Liver (tissue), 9 donors: Measurements from ENCODE around the gene SLC6A17. TPM values are rescaled to one million over a fixed set of nuclear protein-coding genes. Genes with fewer than 3 reads are reported as not detected.

Experiments used
- DNase-seq: peaks from one replicate; pipeline ENCODE4 v3.0.0-alpha.2; 2017; ENCODE audit warnings: low spot score
- H3K27ac ChIP-seq, 2 donors: one replicate each; pipeline ENCODE4 v1.7.0; 2013; ENCODE audit warnings: inconsistent platforms in 2 of 2, low read length in 2 of 2, control low read depth in 1 of 2, low read depth in 1 of 2, mild to moderate bottlenecking in 1 of 2
- H3K27me3 ChIP-seq, 4 donors: one replicate each; pipeline versions ENCODE4 v1.6.1 to v1.7.0; 2013; ENCODE audit warnings: low read length in 3 of 4, inconsistent platforms in 1 of 4, mild to moderate bottlenecking in 1 of 4, moderate library complexity in 1 of 4; ENCODE audit not compliant: control insufficient read depth in 4 of 4, insufficient read depth in 4 of 4
- H3K36me3 ChIP-seq, 4 donors: one replicate each; pipeline versions ENCODE4 v1.6.1 to v1.7.0; 2013; ENCODE audit warnings: low read length in 3 of 4, mild to moderate bottlenecking in 3 of 4, low read depth in 1 of 4, moderate library complexity in 1 of 4; ENCODE audit not compliant: control insufficient read depth in 4 of 4, insufficient read depth in 3 of 4
- H3K4me1 ChIP-seq, 4 donors: one replicate each; pipeline versions ENCODE4 v1.6.1 to v1.7.0; 2013; ENCODE audit warnings: low read length in 3 of 4, mild to moderate bottlenecking in 3 of 4, moderate library complexity in 1 of 4; ENCODE audit not compliant: control insufficient read depth in 4 of 4, insufficient read depth in 4 of 4
- H3K4me3 ChIP-seq, 3 donors: one replicate each; pipeline versions ENCODE4 v1.6.1 to v1.7.0; 2013; ENCODE audit warnings: low read length in 3 of 3, control low read depth in 1 of 3, low read depth in 1 of 3, mild to moderate bottlenecking in 1 of 3
- H3K9ac ChIP-seq, 2 donors: one replicate each; pipeline ENCODE4 v1.7.0; 2013; ENCODE audit warnings: low read length in 2 of 2, mild to moderate bottlenecking in 2 of 2, moderate library complexity in 2 of 2, control low read depth in 1 of 2, low read depth in 1 of 2
- H3K9me3 ChIP-seq, 4 donors: one replicate each; pipeline versions ENCODE4 v1.6.1 to v1.7.0; 2013; ENCODE audit warnings: low read length in 3 of 4; ENCODE audit not compliant: control insufficient read depth in 4 of 4
- EGR1 ChIP-seq, 2 donors: IDR thresholded peaks; 2 replicates each; pipeline ENCODE4 v1.6.1; 2016 to 2018; ENCODE audit warnings: antibody characterized with exemption in 2 of 2, low read depth in 2 of 2
- FOXA1 ChIP-seq: IDR thresholded peaks from 2 replicates; pipeline ENCODE4 v1.6.1; 2016; ENCODE audit warnings: antibody characterized with exemption
- FOXA2 ChIP-seq: IDR thresholded peaks from 2 replicates; pipeline ENCODE4 v1.6.1; 2016; ENCODE audit warnings: antibody characterized with exemption
- GABPA ChIP-seq, 2 donors: IDR thresholded peaks in 1 of 2; conservative IDR thresholded peaks in 1 of 2; 2 replicates each; pipeline ENCODE4 v1.6.1; 2016; ENCODE audit warnings: antibody characterized with exemption in 2 of 2, mild to moderate bottlenecking in 1 of 2, moderate library complexity in 1 of 2
- NR2F2 ChIP-seq: IDR thresholded peaks from 2 replicates; pipeline ENCODE4 v1.6.1; 2016; ENCODE audit warnings: antibody characterized with exemption
- RAD21 ChIP-seq, 2 donors: IDR thresholded peaks; 2 replicates each; pipeline ENCODE4 v1.6.1; 2016; ENCODE audit warnings: antibody characterized with exemption in 2 of 2, mild to moderate bottlenecking in 2 of 2
- TAF1 ChIP-seq: conservative IDR thresholded peaks from 2 replicates; pipeline ENCODE4 v1.6.1; 2016; ENCODE audit warnings: antibody characterized with exemption, mild to moderate bottlenecking
- YY1 ChIP-seq: IDR thresholded peaks from 2 replicates; pipeline ENCODE4 v1.6.1; 2016; ENCODE audit warnings: antibody characterized with exemption, mild to moderate bottlenecking
- WGBS: extraction: QIAGEN DNeasy Blood & Tissue Kit; methylation state at CpG from one replicate; pipeline ENCODE4 v1.1.7; 2013; 5-methylcytosine and 5-hydroxymethylcytosine counted together
- polyA plus RNA-seq, 2 donors: library from polyadenylated mRNA; stranded (reverse) in 1 of 2; unstranded in 1 of 2; fragments of 200-250 nt in 1 of 2; fragments of >200 nt in 1 of 2; fragmentation: Nextera tagmentation in 1 of 2; extraction: Ambion mirVana in 1 of 2; gene quantifications; one replicate each; pipeline versions ENCODE4 v1.2.1 to v1.2.3, GENCODE V29; 2013 to 2015
- total RNA-seq, 2 donors: library from RNA; depleted of rRNA; stranded (reverse); fragments of >200 nt; gene quantifications; one replicate each; pipeline ENCODE4 v1.2.3, GENCODE V29; 2014
- TF ChIP-seq, protein P1 (sequence below): IDR thresholded peaks from 2 replicates; pipeline ENCODE4 v1.6.1; 2016; ENCODE audit warnings: antibody characterized with exemption, mild to moderate bottlenecking
- TF ChIP-seq, protein P2 (sequence below): IDR thresholded peaks from 2 replicates; pipeline ENCODE4 v1.6.1; 2016; ENCODE audit warnings: antibody characterized with exemption
- donor health status: healthy.
- donor health status: healthy.
- donor health status: healthy.
- donor health status: healthy.
- donor health status: healthy.

Gene SLC6A17
- total and polyA plus RNA-seq, 4 donors: not detected

DNA sequence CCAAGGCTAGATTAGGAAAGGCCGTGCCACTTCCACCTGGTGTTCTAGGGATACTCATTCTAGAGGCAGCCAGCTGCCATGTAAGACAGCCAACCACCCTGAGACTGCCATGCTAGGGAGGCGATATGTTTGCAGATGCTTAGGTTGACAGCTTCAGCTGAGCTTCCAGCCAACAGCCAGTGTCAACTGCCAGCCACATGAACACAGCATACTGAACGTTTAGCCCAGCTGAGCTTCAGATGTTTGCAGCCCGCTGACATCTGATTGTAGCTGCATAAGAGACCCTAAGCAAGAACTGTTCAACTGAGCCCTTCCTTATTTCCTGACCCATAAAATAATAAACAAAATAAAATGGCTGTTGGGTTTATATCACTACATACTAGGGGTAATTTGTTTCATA lies 54.9 kb downstream of the SLC6A17 start:
- TF ChIP-seq FOXA2: no peak
- no peak for TF ChIP-seq EGR1 (IDR thresholded peaks at IDR 0.05; ENCODE audit: low read depth in 2 of 2)
- TF ChIP-seq, protein P1, sequence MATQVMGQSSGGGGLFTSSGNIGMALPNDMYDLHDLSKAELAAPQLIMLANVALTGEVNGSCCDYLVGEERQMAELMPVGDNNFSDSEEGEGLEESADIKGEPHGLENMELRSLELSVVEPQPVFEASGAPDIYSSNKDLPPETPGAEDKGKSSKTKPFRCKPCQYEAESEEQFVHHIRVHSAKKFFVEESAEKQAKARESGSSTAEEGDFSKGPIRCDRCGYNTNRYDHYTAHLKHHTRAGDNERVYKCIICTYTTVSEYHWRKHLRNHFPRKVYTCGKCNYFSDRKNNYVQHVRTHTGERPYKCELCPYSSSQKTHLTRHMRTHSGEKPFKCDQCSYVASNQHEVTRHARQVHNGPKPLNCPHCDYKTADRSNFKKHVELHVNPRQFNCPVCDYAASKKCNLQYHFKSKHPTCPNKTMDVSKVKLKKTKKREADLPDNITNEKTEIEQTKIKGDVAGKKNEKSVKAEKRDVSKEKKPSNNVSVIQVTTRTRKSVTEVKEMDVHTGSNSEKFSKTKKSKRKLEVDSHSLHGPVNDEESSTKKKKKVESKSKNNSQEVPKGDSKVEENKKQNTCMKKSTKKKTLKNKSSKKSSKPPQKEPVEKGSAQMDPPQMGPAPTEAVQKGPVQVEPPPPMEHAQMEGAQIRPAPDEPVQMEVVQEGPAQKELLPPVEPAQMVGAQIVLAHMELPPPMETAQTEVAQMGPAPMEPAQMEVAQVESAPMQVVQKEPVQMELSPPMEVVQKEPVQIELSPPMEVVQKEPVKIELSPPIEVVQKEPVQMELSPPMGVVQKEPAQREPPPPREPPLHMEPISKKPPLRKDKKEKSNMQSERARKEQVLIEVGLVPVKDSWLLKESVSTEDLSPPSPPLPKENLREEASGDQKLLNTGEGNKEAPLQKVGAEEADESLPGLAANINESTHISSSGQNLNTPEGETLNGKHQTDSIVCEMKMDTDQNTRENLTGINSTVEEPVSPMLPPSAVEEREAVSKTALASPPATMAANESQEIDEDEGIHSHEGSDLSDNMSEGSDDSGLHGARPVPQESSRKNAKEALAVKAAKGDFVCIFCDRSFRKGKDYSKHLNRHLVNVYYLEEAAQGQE: no peak
- no peak for TF ChIP-seq NR2F2
- TF ChIP-seq TAF1: no peak
- TF ChIP-seq GABPA (IDR thresholded peaks at IDR 0.05 in 1 of 2, conservative IDR thresholded peaks at IDR 0.05 in 1 of 2): no peak
- TF ChIP-seq, protein P2, sequence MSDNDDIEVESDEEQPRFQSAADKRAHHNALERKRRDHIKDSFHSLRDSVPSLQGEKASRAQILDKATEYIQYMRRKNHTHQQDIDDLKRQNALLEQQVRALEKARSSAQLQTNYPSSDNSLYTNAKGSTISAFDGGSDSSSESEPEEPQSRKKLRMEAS: no peak
- H3K36me3 ChIP-seq: no peaks in the 10 kb centered on the region
- no peak overlapping the region for H3K4me3 ChIP-seq
- DNase-seq: no peak
- peaks cover 0 to 7% (median 3%) of the 10 kb centered on the region in 4 donors for H3K4me1 ChIP-seq
- 91% methylated on average over 4 of the region's 4 CpGs for WGBS
- no peak overlapping the region for H3K9ac ChIP-seq
- no peaks in the 10 kb centered on the region for H3K27me3 ChIP-seq
- H3K27ac ChIP-seq: no peak overlapping the region
- no peaks in the 10 kb centered on the region for H3K9me3 ChIP-seq

DNA sequence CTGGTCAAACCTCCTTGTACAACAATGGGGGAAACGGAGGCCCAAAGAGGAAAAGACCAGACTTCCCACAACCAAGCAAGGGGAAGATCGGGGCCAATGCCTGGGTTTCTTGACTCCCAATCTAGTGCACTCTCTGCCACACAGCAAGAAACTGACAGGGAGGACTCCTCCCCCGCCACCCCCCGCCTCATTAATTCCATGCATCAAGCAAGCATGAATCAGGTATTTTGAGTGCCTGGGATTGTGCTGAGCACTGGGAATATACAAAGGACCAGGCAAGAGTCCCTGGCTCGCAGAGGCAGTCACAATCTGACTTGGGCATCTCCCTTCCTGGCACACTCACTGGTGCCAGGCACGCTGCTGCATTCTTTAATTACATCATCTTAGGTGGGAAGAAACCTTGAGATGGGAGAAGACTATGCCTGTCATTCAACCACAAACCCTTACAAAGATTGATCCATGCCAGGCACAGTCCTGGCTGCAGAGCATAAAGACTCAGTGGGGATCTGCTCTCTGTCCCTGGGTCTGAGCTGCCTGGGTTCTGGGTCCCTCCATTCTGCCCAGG lies 55.4 kb downstream of the SLC6A17 start:
- TF ChIP-seq, protein P1: no peak
- DNase-seq: no peak
- Histone ChIP-seq H3K9me3 (no peaks in the 10 kb centered on the region), H3K4me3 (no peak overlapping the region), H3K27me3 (no peaks in the 10 kb centered on the region), H3K9ac (no peak overlapping the region), H3K36me3 (no peaks in the 10 kb centered on the region), H3K27ac (no peak overlapping the region), H3K4me1 (peaks cover 0 to 11% (median 7%) of the 10 kb centered on the region in 4 donors)
- WGBS: 92% methylated on average over 6 of the region's 6 CpGs

DNA sequence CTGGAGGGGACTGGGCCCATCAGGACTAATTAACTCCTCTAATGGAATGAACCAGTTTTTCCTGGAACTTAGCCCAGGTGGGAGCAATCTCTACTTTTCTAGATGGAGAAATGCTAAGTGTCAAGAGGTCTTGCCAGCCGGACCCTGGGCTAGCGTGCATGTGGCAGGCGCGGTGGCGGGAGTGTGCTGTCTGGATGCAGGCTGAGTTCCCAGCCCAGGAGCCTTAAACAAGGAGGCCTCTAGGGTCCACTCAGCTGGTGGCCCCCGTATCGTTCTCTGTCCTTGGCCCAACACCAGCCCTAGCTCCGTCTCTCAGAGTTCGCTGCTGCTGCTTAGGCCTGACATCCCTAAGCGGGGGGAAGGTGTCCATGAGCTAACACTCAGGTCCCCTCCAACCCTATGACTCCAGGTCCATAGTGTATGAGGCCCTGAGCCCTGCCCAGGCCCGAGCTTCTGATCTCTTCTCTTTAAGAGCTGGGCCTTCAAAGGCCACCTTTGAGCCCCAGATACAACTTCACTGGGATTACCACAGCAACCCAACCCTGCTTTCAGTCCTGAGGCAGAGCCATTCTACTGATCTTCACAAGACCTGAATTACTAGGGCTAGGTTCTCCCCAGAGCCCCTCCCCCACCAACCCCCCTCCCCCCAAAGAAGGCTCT lies 56.1 kb downstream of the SLC6A17 start:
- H3K27ac ChIP-seq: no peak overlapping the region
- no peaks in the 10 kb centered on the region for H3K36me3 ChIP-seq
- peaks cover 0 to 18% (median 10%) of the 10 kb centered on the region in 4 donors for H3K4me1 ChIP-seq
- H3K9me3 ChIP-seq: no peaks in the 10 kb centered on the region
- DNase-seq: no peak
- H3K4me3 ChIP-seq: no peak overlapping the region
- WGBS: 90% methylated on average over 11 of the region's 11 CpGs
- no peak for TF ChIP-seq TAF1
- no peak for TF ChIP-seq FOXA2
- TF ChIP-seq RAD21 (IDR thresholded peaks at IDR 0.05): no peak
- no peak for TF ChIP-seq NR2F2
- no peak for TF ChIP-seq YY1
- no peak for TF ChIP-seq FOXA1
- H3K27me3 ChIP-seq: no peaks in the 10 kb centered on the region
- no peak overlapping the region for H3K9ac ChIP-seq
